GM12878 (cell line): ENCODE data around the gene CLSTN2. TPM values are rescaled to one million over a fixed set of nuclear protein-coding genes. Genes with fewer than 3 reads are reported as not detected.

ENCODE experiments used
- ATAC-seq: fragments of 200-7000 bp; cut with Tn5 transposase; 3 replicates; pipeline ENCODE4 v1.9.1; 2020; ENCODE audit warnings: mild to moderate bottlenecking, moderate library complexity
- BruUV-seq: library from RNA; stranded (reverse); fragments of 400-500 nt; replicated peaks from 2 replicates; lab custom pipeline; 2021; lab: Mats Ljungman, UMichigan
- CTCF ChIA-PET: fragments of 300-600 bp; sonication (Branson Sonifier 250); formaldehyde crosslinking; extraction: SDS; loops from one replicate; lab custom pipeline; 2021; ENCODE audit warnings: inconsistent platforms; lab: Yijun Ruan, JAX
- POLR2A ChIA-PET: fragments of 350-600 bp; formaldehyde crosslinking; extraction: SDS; loops from one replicate; lab custom pipeline; 2021; ENCODE audit warnings: inconsistent platforms; lab: Charles Lee
- RAD21 ChIA-PET: fragments of 300-600 bp; sonication (Branson Sonifier 250); formaldehyde crosslinking; loops from one replicate; lab custom pipeline; 2023; ENCODE audit warnings: antibody characterized with exemption; ENCODE audit not compliant: unreplicated experiment; lab: Charles Lee
- SMC1A ChIA-PET: fragments of 300-600 bp; sonication (Branson Sonifier 250); formaldehyde crosslinking; loops from one replicate; lab custom pipeline; 2023; ENCODE audit not compliant: unreplicated experiment, uncharacterized antibody; lab: Charles Lee
- DNase-seq: peaks from one replicate; pipeline ENCODE4 v3.0.0-alpha.2; 2011; ENCODE audit warnings: low read depth, low spot score
- FAIRE-seq: peaks from 3 replicates; lab custom pipeline; 2011; peaks lifted over from hg19 to GRCh38; lab: Jason Lieb, UNC
- H2AFZ ChIP-seq: 2 replicates; pipeline ENCODE4 v1.6.0; 2011; ENCODE audit warnings: low read depth, low read length, control low read depth; ENCODE audit not compliant: control insufficient read depth
- H3K27ac ChIP-seq: 2 replicates; pipeline ENCODE4 v1.5.1; 2011; ENCODE audit warnings: control low read depth; ENCODE audit not compliant: control insufficient read depth, insufficient read depth
- H3K27me3 ChIP-seq, 2 experiments: replicated peaks in 1 of 2; 2 replicates each; pipeline versions ENCODE4 v1.6.0 to v1.6.1; 2011; ENCODE audit warnings: low read length in 1 of 2; ENCODE audit not compliant: control insufficient read depth in 2 of 2, insufficient read depth in 2 of 2
- H3K36me3 ChIP-seq, 2 experiments: 2 replicates each; pipeline ENCODE4 v1.5.1; 2011; ENCODE audit warnings: low read length in 1 of 2; ENCODE audit not compliant: control insufficient read depth in 2 of 2, insufficient read depth in 2 of 2
- H3K4me1 ChIP-seq: 2 replicates; pipeline ENCODE4 v1.6.1; 2011; ENCODE audit warnings: mild to moderate bottlenecking, low read length, moderate library complexity, mixed read lengths; ENCODE audit not compliant: control insufficient read depth, insufficient read depth
- H3K4me2 ChIP-seq: 2 replicates; pipeline ENCODE4 v1.6.0; 2011; ENCODE audit warnings: control low read depth; ENCODE audit not compliant: control insufficient read depth, insufficient read depth
- H3K4me3 ChIP-seq: fragments of 200-600 bp; sonication (generic); 2 replicates; pipeline ENCODE4 v1.5.1; 2016
- H3K79me2 ChIP-seq: 2 replicates; pipeline ENCODE4 v1.6.0; 2011; ENCODE audit warnings: low read length; ENCODE audit not compliant: control insufficient read depth, insufficient read depth
- H3K9ac ChIP-seq: 2 replicates; pipeline ENCODE4 v1.8.0; 2011; ENCODE audit warnings: low read length, control low read depth, mixed read lengths; ENCODE audit not compliant: control insufficient read depth, insufficient read depth
- H3K9me3 ChIP-seq: replicated peaks from 3 replicates; pipeline ENCODE4 v1.5.1; 2011; ENCODE audit warnings: mild to moderate bottlenecking, low read length; ENCODE audit not compliant: control insufficient read depth, insufficient read depth
- H4K20me1 ChIP-seq: 2 replicates; pipeline ENCODE4 v1.6.0; 2011; ENCODE audit not compliant: control insufficient read depth, insufficient read depth
- BACH1 ChIP-seq: fragments of 450-650 bp; IDR thresholded peaks from 2 replicates; pipeline ENCODE4 v1.6.1; 2017; ENCODE audit warnings: mild to moderate bottlenecking, borderline replicate concordance
- BRCA1 ChIP-seq: IDR thresholded peaks from 2 replicates; pipeline ENCODE4 v1.6.1; 2011; ENCODE audit warnings: low read depth, low read length, improper control_type of control experiment
- FOXM1 ChIP-seq: IDR thresholded peaks from 2 replicates; pipeline ENCODE4 v1.6.1; 2012; ENCODE audit warnings: low read depth, mild to moderate bottlenecking, inconsistent platforms, low read length, moderate library complexity
- MYC ChIP-seq: IDR thresholded peaks from 2 replicates; pipeline ENCODE4 v1.6.1; 2011; ENCODE audit warnings: mild to moderate bottlenecking, low read length, moderate library complexity, inconsistent platforms; ENCODE audit not compliant: insufficient read depth, insufficient replicate concordance, insufficient read length, severe bottlenecking
- NBN ChIP-seq: fragments of 450-650 bp; IDR thresholded peaks from 2 replicates; pipeline ENCODE4 v1.6.1; 2016
- RAD51 ChIP-seq: fragments of 450-650 bp; IDR thresholded peaks from 2 replicates; pipeline ENCODE4 v1.6.1; 2016; ENCODE audit warnings: moderate library complexity, mild to moderate bottlenecking, inconsistent platforms
- SMAD1 ChIP-seq: fragments of 450-650 bp; IDR thresholded peaks from 2 replicates; pipeline ENCODE4 v1.6.1; 2018; ENCODE audit warnings: mild to moderate bottlenecking, low read depth; ENCODE audit not compliant: partially characterized antibody
- TARDBP ChIP-seq: IDR thresholded peaks from 2 replicates; pipeline ENCODE4 v1.6.1; 2016; ENCODE audit warnings: borderline replicate concordance
- ZSCAN29 ChIP-seq: fragments of 450-650 bp; IDR thresholded peaks from 2 replicates; pipeline ENCODE4 v1.6.1; 2017; ENCODE audit warnings: mild to moderate bottlenecking, moderate library complexity
- WGBS: methylation state at CpG from one replicate; pipeline ENCODE4 v1.1.6; 2016; ENCODE audit warnings: low lambda C conversion rate; ENCODE audit not compliant: insufficient replicate concordance, insufficient coverage; ENCODE audit errors: missing lambda C conversion rate; 5-methylcytosine and 5-hydroxymethylcytosine counted together
- in situ Hi-C: fragments of 300-500 bp; cut with MboI; formaldehyde crosslinking; loops from 9 replicates; pipeline ENCODE4 v1.14.3; 2018; ENCODE audit warnings: mixed read lengths
- intact Hi-C: fragments of 100-400 bp; cut with micrococcal nuclease; formaldehyde crosslinking; loops from one replicate; pipeline ENCODE4 v1.14.2; 2022; ENCODE audit not compliant: unreplicated experiment
- polyA plus RNA-seq, 11 experiments: library from polyadenylated mRNA; depleted of rRNA in 4 of 11; unstranded in 6 of 11; stranded (reverse) in 5 of 11; fragments of >200 nt; fragmentation: Nextera tagmentation in 4 of 11; fragmentation: Illumina TruSeq in 1 of 11; extraction: Ambion mirVana in 4 of 11; extraction: Trizol in 1 of 11; gene quantifications; 1 replicate in 1 of 11; 2 replicates in 10 of 11; pipeline versions ENCODE4 v1.2.1 to v1.2.3, GENCODE V29; 2011 to 2016; ENCODE audit warnings: inconsistent platforms in 2 of 11, missing spikeins in 2 of 11, low read depth in 1 of 11
- total RNA-seq, 4 experiments: library from RNA; depleted of rRNA in 3 of 4; stranded (reverse); fragments of >200 nt in 3 of 4; fragmentation: Illumina TruSeq in 1 of 4; extraction: Trizol in 1 of 4; gene quantifications; 2 replicates each; pipeline versions ENCODE4 v1.2.1 to v1.2.3, GENCODE V29; 2013 to 2021
- TF ChIP-seq, protein P1 (sequence below): IDR thresholded peaks from 2 replicates; pipeline ENCODE4 v1.6.1; 2012; ENCODE audit warnings: low read depth, low read length, improper control_type of control experiment
- TF ChIP-seq, protein P2 (sequence below): fragments of 450-650 bp; IDR thresholded peaks from 2 replicates; pipeline ENCODE4 v1.6.1; 2017; ENCODE audit warnings: antibody characterized with exemption, mild to moderate bottlenecking, moderate library complexity
- TF ChIP-seq, protein P3 (sequence below): IDR thresholded peaks from 2 replicates; pipeline ENCODE4 v1.6.1; 2011; ENCODE audit warnings: borderline replicate concordance, low read depth, mild to moderate bottlenecking, moderate library complexity, mixed read lengths, low read length; ENCODE audit not compliant: insufficient read depth; ENCODE audit errors: extremely low read length
- TF ChIP-seq, protein P4 (sequence below): IDR thresholded peaks from 2 replicates; pipeline ENCODE4 v1.6.1; 2011; ENCODE audit warnings: mild to moderate bottlenecking, low read depth, low read length, moderate library complexity; ENCODE audit not compliant: insufficient replicate concordance
- TF ChIP-seq, protein P5 (sequence below): IDR thresholded peaks from 2 replicates; pipeline ENCODE4 v1.6.1; 2012; ENCODE audit warnings: low read length, inconsistent platforms
- TF ChIP-seq, protein P6 (sequence below): fragments of 450-650 bp; IDR thresholded peaks from 2 replicates; pipeline ENCODE4 v1.6.1; 2017; ENCODE audit warnings: mild to moderate bottlenecking, low read depth, inconsistent platforms; ENCODE audit not compliant: poor library complexity, severe bottlenecking

The CLSTN2 gene
- total and polyA plus RNA-seq, 10 of the 15 experiments (the other 5 are each of a cell fraction or from before 2014, with no cell fraction given) = under 0.01 to 0.10 (median under 0.01) TPM; not detected in 5

DNA sequence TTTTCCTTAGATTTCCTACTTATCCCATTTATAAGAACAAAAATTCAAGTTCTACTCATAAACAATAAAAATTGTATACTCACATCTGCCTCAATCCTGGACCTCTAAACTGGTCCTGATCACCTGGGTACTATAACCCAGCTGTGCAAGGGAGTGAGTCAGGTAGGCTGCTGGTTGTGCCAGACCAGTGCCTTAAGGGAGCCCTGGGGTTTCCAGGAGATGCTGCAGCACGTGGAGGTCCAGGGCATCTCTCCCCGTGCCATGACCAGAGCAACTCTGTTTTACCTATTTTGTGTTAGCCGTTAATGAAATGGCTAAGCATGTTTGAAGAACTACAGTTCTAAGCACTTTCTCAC lies 602.7 kb downstream of the CLSTN2 start:
- ChIA-PET CTCF (interaction anchor here (0.6 kb wide), 1 partner anchor 375 kb away, joined by 3 read pairs; no protein-coding TSS in a partner anchor), SMC1A (no interaction called here), POLR2A (no interaction called here), RAD21 (no interaction called here)
- H4K20me1 ChIP-seq = no peaks in the 10 kb centered on the region; the same call in 1 of the 2 replicates
- no TSS peak for BruUV-seq
- H3K4me1 ChIP-seq = no peaks in the 10 kb centered on the region
- WGBS = 2% methylated on average over 3 of the region's 3 CpGs
- in situ Hi-C loops = no loop called here
- ATAC-seq (no peak), DNase-seq (no peak), FAIRE-seq (no peak)
- no peak overlapping the region for H3K4me2 ChIP-seq
- no peak overlapping the region for H3K27ac ChIP-seq
- H3K27me3 ChIP-seq = no peaks in the 10 kb centered on the region; a peak in 1 of 4 replicates
- H3K4me3 ChIP-seq = no peak overlapping the region
- intact Hi-C loops = no loop called here
- H2AFZ ChIP-seq = no peak overlapping the region
- no peaks in the 10 kb centered on the region for H3K79me2 ChIP-seq
- no peak overlapping the region for H3K9ac ChIP-seq
- TF ChIP-seq, protein P1, sequence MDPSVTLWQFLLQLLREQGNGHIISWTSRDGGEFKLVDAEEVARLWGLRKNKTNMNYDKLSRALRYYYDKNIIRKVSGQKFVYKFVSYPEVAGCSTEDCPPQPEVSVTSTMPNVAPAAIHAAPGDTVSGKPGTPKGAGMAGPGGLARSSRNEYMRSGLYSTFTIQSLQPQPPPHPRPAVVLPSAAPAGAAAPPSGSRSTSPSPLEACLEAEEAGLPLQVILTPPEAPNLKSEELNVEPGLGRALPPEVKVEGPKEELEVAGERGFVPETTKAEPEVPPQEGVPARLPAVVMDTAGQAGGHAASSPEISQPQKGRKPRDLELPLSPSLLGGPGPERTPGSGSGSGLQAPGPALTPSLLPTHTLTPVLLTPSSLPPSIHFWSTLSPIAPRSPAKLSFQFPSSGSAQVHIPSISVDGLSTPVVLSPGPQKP = no peak
- TF ChIP-seq, protein P2, sequence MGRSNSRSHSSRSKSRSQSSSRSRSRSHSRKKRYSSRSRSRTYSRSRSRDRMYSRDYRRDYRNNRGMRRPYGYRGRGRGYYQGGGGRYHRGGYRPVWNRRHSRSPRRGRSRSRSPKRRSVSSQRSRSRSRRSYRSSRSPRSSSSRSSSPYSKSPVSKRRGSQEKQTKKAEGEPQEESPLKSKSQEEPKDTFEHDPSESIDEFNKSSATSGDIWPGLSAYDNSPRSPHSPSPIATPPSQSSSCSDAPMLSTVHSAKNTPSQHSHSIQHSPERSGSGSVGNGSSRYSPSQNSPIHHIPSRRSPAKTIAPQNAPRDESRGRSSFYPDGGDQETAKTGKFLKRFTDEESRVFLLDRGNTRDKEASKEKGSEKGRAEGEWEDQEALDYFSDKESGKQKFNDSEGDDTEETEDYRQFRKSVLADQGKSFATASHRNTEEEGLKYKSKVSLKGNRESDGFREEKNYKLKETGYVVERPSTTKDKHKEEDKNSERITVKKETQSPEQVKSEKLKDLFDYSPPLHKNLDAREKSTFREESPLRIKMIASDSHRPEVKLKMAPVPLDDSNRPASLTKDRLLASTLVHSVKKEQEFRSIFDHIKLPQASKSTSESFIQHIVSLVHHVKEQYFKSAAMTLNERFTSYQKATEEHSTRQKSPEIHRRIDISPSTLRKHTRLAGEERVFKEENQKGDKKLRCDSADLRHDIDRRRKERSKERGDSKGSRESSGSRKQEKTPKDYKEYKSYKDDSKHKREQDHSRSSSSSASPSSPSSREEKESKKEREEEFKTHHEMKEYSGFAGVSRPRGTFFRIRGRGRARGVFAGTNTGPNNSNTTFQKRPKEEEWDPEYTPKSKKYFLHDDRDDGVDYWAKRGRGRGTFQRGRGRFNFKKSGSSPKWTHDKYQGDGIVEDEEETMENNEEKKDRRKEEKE = no peak
- TF ChIP-seq MYC (no peak), ZSCAN29 (no peak), SMAD1 (no peak), BRCA1 (no peak), NBN (no peak), RAD51 (no peak), BACH1 (no peak), TARDBP (no peak), FOXM1 (no peak)
- TF ChIP-seq, protein P3, sequence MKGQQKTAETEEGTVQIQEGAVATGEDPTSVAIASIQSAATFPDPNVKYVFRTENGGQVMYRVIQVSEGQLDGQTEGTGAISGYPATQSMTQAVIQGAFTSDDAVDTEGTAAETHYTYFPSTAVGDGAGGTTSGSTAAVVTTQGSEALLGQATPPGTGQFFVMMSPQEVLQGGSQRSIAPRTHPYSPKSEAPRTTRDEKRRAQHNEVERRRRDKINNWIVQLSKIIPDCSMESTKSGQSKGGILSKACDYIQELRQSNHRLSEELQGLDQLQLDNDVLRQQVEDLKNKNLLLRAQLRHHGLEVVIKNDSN = no peak
- TF ChIP-seq, protein P4, sequence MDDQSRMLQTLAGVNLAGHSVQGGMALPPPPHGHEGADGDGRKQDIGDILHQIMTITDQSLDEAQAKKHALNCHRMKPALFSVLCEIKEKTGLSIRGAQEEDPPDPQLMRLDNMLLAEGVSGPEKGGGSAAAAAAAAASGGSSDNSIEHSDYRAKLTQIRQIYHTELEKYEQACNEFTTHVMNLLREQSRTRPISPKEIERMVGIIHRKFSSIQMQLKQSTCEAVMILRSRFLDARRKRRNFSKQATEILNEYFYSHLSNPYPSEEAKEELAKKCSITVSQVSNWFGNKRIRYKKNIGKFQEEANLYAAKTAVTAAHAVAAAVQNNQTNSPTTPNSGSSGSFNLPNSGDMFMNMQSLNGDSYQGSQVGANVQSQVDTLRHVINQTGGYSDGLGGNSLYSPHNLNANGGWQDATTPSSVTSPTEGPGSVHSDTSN = no peak
- TF ChIP-seq, protein P5, sequence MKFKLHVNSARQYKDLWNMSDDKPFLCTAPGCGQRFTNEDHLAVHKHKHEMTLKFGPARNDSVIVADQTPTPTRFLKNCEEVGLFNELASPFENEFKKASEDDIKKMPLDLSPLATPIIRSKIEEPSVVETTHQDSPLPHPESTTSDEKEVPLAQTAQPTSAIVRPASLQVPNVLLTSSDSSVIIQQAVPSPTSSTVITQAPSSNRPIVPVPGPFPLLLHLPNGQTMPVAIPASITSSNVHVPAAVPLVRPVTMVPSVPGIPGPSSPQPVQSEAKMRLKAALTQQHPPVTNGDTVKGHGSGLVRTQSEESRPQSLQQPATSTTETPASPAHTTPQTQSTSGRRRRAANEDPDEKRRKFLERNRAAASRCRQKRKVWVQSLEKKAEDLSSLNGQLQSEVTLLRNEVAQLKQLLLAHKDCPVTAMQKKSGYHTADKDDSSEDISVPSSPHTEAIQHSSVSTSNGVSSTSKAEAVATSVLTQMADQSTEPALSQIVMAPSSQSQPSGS = no peak
- TF ChIP-seq, protein P6, sequence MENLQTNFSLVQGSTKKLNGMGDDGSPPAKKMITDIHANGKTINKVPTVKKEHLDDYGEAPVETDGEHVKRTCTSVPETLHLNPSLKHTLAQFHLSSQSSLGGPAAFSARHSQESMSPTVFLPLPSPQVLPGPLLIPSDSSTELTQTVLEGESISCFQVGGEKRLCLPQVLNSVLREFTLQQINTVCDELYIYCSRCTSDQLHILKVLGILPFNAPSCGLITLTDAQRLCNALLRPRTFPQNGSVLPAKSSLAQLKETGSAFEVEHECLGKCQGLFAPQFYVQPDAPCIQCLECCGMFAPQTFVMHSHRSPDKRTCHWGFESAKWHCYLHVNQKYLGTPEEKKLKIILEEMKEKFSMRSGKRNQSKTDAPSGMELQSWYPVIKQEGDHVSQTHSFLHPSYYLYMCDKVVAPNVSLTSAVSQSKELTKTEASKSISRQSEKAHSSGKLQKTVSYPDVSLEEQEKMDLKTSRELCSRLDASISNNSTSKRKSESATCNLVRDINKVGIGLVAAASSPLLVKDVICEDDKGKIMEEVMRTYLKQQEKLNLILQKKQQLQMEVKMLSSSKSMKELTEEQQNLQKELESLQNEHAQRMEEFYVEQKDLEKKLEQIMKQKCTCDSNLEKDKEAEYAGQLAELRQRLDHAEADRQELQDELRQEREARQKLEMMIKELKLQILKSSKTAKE = no peak
- no peaks in the 10 kb centered on the region for H3K36me3 ChIP-seq
- H3K9me3 ChIP-seq = no peaks in the 10 kb centered on the region; the same call in 2 of the 3 replicates
